Measurements from ENCODE around the gene TNRC6A. TPM values are rescaled to one million over a fixed set of nuclear protein-coding genes. Genes with fewer than 3 reads are reported as not detected.
A peak's percentile ranks its signal among the peaks of the same experiment; 100 is the strongest.

Gene TNRC6A
- total and polyA plus RNA-seq, 3 experiments from 2014 or later: 11.4 to 44.0 (median 40.4) TPM

GRCh38 chr16:24764916-24765315 lies 35.5 kb downstream of the TNRC6A start:
- POLR2A ChIA-PET: no interaction called here
- Mint-ChIP-seq H3K9me3 (no peaks in the 10 kb centered on the region), H3K27ac (peak overlapping the region in 1 of 8 donors; percentile 17), H3K27me3 (no peaks in the 10 kb centered on the region), H3K4me1 (peaks cover 16 to 51% (median 38%) of the 10 kb centered on the region in 3 donors), H3K4me3 (no peak overlapping the region), H3K36me3 (peaks cover 0 to 58% (median 15%) of the 10 kb centered on the region in 3 donors)
- Histone ChIP-seq H3K4me1 (ENCODE audit: insufficient read depth, low read length) (no peaks in the 10 kb centered on the region), H3K4me3 (ENCODE audit: low read length) (no peak overlapping the region), H3K27me3 (ENCODE audit: insufficient read depth, low read length, poor library complexity, severe bottlenecking) (no peaks in the 10 kb centered on the region), H3K27ac (ENCODE audit: low read depth, low read length) (no peak overlapping the region), H3K9me3 (ENCODE audit: low read length) (no peaks in the 10 kb centered on the region), H3K36me3 (ENCODE audit: insufficient read depth, low read length) (no peaks in the 10 kb centered on the region)
- DNase-seq: no peak
- CTCF ChIA-PET: no interaction called here

GRCh38 chr16:24766057-24766456 lies 36.6 kb downstream of the TNRC6A start:
- Histone ChIP-seq H3K27ac (ENCODE audit: low read depth, low read length) (no peak overlapping the region), H3K9me3 (ENCODE audit: low read length) (no peaks in the 10 kb centered on the region), H3K36me3 (ENCODE audit: insufficient read depth, low read length) (no peaks in the 10 kb centered on the region), H3K27me3 (ENCODE audit: insufficient read depth, low read length, poor library complexity, severe bottlenecking) (no peaks in the 10 kb centered on the region), H3K4me3 (ENCODE audit: low read length) (no peak overlapping the region), H3K4me1 (ENCODE audit: insufficient read depth, low read length) (no peaks in the 10 kb centered on the region)
- DNase-seq: no peak
- H3K27me3 Mint-ChIP-seq: no peaks in the 10 kb centered on the region
- peaks cover 0 to 63% (median 14%) of the 10 kb centered on the region in 3 donors for H3K36me3 Mint-ChIP-seq
- CTCF ChIA-PET: interaction anchor here (0.6 kb wide), 1 partner anchor 996 kb away, joined by 3 read pairs; no protein-coding TSS in a partner anchor
- H3K9me3 Mint-ChIP-seq: no peaks in the 10 kb centered on the region
- POLR2A ChIA-PET: no interaction called here
- H3K4me1 Mint-ChIP-seq: peaks cover 25 to 60% (median 48%) of the 10 kb centered on the region in 3 donors
- H3K27ac Mint-ChIP-seq: no peak overlapping the region
- H3K4me3 Mint-ChIP-seq: no peak overlapping the region

- H3K27ac ChIP-seq (ENCODE audit: low read depth, low read length): no peak overlapping the region
- Mint-ChIP-seq H3K4me1 (peaks cover 45 to 68% (median 68%) of the 10 kb centered on the region in 3 donors), H3K9me3 (no peaks in the 10 kb centered on the region), H3K27me3 (no peaks in the 10 kb centered on the region), H3K36me3 (peaks cover 0 to 53% (median 10%) of the 10 kb centered on the region in 3 donors), H3K27ac (peak overlapping the region; percentile 4 to 70 (median 13)), H3K4me3 (no peak overlapping the region)
- ChIA-PET CTCF (no interaction called here), POLR2A (no interaction called here)
- H3K9me3 ChIP-seq (ENCODE audit: low read length): no peaks in the 10 kb centered on the region
- H3K36me3 ChIP-seq (ENCODE audit: insufficient read depth, low read length): no peaks in the 10 kb centered on the region
- no peaks in the 10 kb centered on the region for H3K4me1 ChIP-seq (ENCODE audit: insufficient read depth, low read length)
- H3K27me3 ChIP-seq (ENCODE audit: insufficient read depth, low read length, poor library complexity, severe bottlenecking): no peaks in the 10 kb centered on the region
- DNase-seq: no peak
- H3K4me3 ChIP-seq (ENCODE audit: low read length): no peak overlapping the region
These were observed 40.4 kb downstream of the TNRC6A start for GRCh38 chr16:24769806-24770205.

- peak overlapping the region in 4 of 8 donors; percentile 15 to 68 (median 44) for H3K27ac Mint-ChIP-seq
- no peaks in the 10 kb centered on the region for H3K27me3 ChIP-seq (ENCODE audit: insufficient read depth, low read length, poor library complexity, severe bottlenecking)
- H3K4me1 Mint-ChIP-seq: peaks cover 49 to 77% (median 70%) of the 10 kb centered on the region in 3 donors
- no peak overlapping the region for H3K4me3 Mint-ChIP-seq
- no peaks in the 10 kb centered on the region for H3K9me3 Mint-ChIP-seq
- no peaks in the 10 kb centered on the region for H3K4me1 ChIP-seq (ENCODE audit: insufficient read depth, low read length)
- no peaks in the 10 kb centered on the region for H3K9me3 ChIP-seq (ENCODE audit: low read length)
- no peaks in the 10 kb centered on the region for H3K27me3 Mint-ChIP-seq
- no peak overlapping the region for H3K4me3 ChIP-seq (ENCODE audit: low read length)
- ChIA-PET CTCF (no interaction called here), POLR2A (no interaction called here)
- peaks cover 7% of the 10 kb centered on the region for H3K36me3 ChIP-seq (ENCODE audit: insufficient read depth, low read length)
- no peak for DNase-seq
- no peak overlapping the region for H3K27ac ChIP-seq (ENCODE audit: low read depth, low read length)
- peaks cover 0 to 57% (median 10%) of the 10 kb centered on the region in 3 donors for H3K36me3 Mint-ChIP-seq
These were observed 41.8 kb downstream of the TNRC6A start for GRCh38 chr16:24771132-24771778.

GRCh38 chr16:24771779-24772157 lies 42.3 kb downstream of the TNRC6A start:
- Mint-ChIP-seq H3K27ac (peak overlapping the region in 5 of 8 donors; percentile 4 to 68 (median 30)), H3K36me3 (peaks cover 0 to 60% (median 10%) of the 10 kb centered on the region in 3 donors), H3K4me3 (no peak overlapping the region), H3K4me1 (peaks cover 49 to 76% (median 70%) of the 10 kb centered on the region in 3 donors), H3K27me3 (no peaks in the 10 kb centered on the region), H3K9me3 (no peaks in the 10 kb centered on the region)
- no peaks in the 10 kb centered on the region for H3K27me3 ChIP-seq (ENCODE audit: insufficient read depth, low read length, poor library complexity, severe bottlenecking)
- CTCF ChIA-PET: no interaction called here
- no peak overlapping the region for H3K27ac ChIP-seq (ENCODE audit: low read depth, low read length)
- H3K36me3 ChIP-seq (ENCODE audit: insufficient read depth, low read length): peaks cover 7% of the 10 kb centered on the region
- no peaks in the 10 kb centered on the region for H3K9me3 ChIP-seq (ENCODE audit: low read length)
- no peak overlapping the region for H3K4me3 ChIP-seq (ENCODE audit: low read length)
- DNase-seq: no peak
- POLR2A ChIA-PET: no interaction called here
- H3K4me1 ChIP-seq (ENCODE audit: insufficient read depth, low read length): no peaks in the 10 kb centered on the region

GRCh38 chr16:24773771-24774427 lies 44.4 kb downstream of the TNRC6A start:
- H3K27ac ChIP-seq (ENCODE audit: low read depth, low read length): no peak overlapping the region
- H3K36me3 ChIP-seq (ENCODE audit: insufficient read depth, low read length): peaks cover 26% of the 10 kb centered on the region
- H3K27ac Mint-ChIP-seq: peak overlapping the region in 6 of 8 donors; percentile 2 to 61 (median 40)
- no peaks in the 10 kb centered on the region for H3K4me1 ChIP-seq (ENCODE audit: insufficient read depth, low read length)
- ChIA-PET POLR2A (no interaction called here), CTCF (no interaction called here)
- no peak for DNase-seq
- no peak overlapping the region for H3K4me3 ChIP-seq (ENCODE audit: low read length)
- no peaks in the 10 kb centered on the region for H3K9me3 Mint-ChIP-seq
- H3K27me3 Mint-ChIP-seq: no peaks in the 10 kb centered on the region
- no peaks in the 10 kb centered on the region for H3K9me3 ChIP-seq (ENCODE audit: low read length)
- no peaks in the 10 kb centered on the region for H3K27me3 ChIP-seq (ENCODE audit: insufficient read depth, low read length, poor library complexity, severe bottlenecking)
- H3K4me1 Mint-ChIP-seq: peaks cover 47 to 68% (median 63%) of the 10 kb centered on the region in 3 donors
- peak overlapping the region in 1 of 7 donors; percentile 32 for H3K4me3 Mint-ChIP-seq
- peaks cover 0 to 73% (median 13%) of the 10 kb centered on the region in 3 donors for H3K36me3 Mint-ChIP-seq

- Mint-ChIP-seq H3K27me3 (no peaks in the 10 kb centered on the region), H3K36me3 (peaks cover 0 to 78% (median 16%) of the 10 kb centered on the region in 3 donors), H3K27ac (peak overlapping the region in 6 of 8 donors; percentile 6 to 61 (median 50)), H3K4me3 (no peak overlapping the region), H3K9me3 (no peaks in the 10 kb centered on the region), H3K4me1 (peaks cover 42 to 68% (median 59%) of the 10 kb centered on the region in 3 donors)
- POLR2A ChIA-PET: no interaction called here
- Histone ChIP-seq H3K36me3 (ENCODE audit: insufficient read depth, low read length) (peaks cover 33% of the 10 kb centered on the region), H3K9me3 (ENCODE audit: low read length) (no peaks in the 10 kb centered on the region), H3K4me3 (ENCODE audit: low read length) (no peak overlapping the region), H3K27ac (ENCODE audit: low read depth, low read length) (no peak overlapping the region), H3K4me1 (ENCODE audit: insufficient read depth, low read length) (no peaks in the 10 kb centered on the region), H3K27me3 (ENCODE audit: insufficient read depth, low read length, poor library complexity, severe bottlenecking) (no peaks in the 10 kb centered on the region)
- CTCF ChIA-PET: no interaction called here
- no peak for DNase-seq
These were observed 45.1 kb downstream of the TNRC6A start for GRCh38 chr16:24774510-24774909.

GRCh38 chr16:24775455-24775854 lies 46.0 kb downstream of the TNRC6A start:
- Mint-ChIP-seq H3K27ac (peak overlapping the region in 4 of 8 donors; percentile 2 to 36 (median 19)), H3K27me3 (no peaks in the 10 kb centered on the region), H3K36me3 (peaks cover 0 to 81% (median 20%) of the 10 kb centered on the region in 3 donors), H3K9me3 (no peaks in the 10 kb centered on the region), H3K4me3 (no peak overlapping the region), H3K4me1 (peaks cover 34 to 58% (median 50%) of the 10 kb centered on the region in 3 donors)
- no peaks in the 10 kb centered on the region for H3K27me3 ChIP-seq (ENCODE audit: insufficient read depth, low read length, poor library complexity, severe bottlenecking)
- ChIA-PET CTCF (no interaction called here), POLR2A (no interaction called here)
- no peak overlapping the region for H3K4me3 ChIP-seq (ENCODE audit: low read length)
- H3K9me3 ChIP-seq (ENCODE audit: low read length): no peaks in the 10 kb centered on the region
- no peaks in the 10 kb centered on the region for H3K4me1 ChIP-seq (ENCODE audit: insufficient read depth, low read length)
- no peak for DNase-seq
- H3K36me3 ChIP-seq (ENCODE audit: insufficient read depth, low read length): peaks cover 36% of the 10 kb centered on the region
- no peak overlapping the region for H3K27ac ChIP-seq (ENCODE audit: low read depth, low read length)

Measured in CD8-positive, alpha-beta memory T cell (primary cell).